Measurements from ENCODE around the gene NKX1-1. TPM values are rescaled to one million over a fixed set of nuclear protein-coding genes. Genes with fewer than 3 reads are reported as not detected.

Gene NKX1-1
- total RNA-seq, 4 donors from 2014 or later = not detected

DNA sequence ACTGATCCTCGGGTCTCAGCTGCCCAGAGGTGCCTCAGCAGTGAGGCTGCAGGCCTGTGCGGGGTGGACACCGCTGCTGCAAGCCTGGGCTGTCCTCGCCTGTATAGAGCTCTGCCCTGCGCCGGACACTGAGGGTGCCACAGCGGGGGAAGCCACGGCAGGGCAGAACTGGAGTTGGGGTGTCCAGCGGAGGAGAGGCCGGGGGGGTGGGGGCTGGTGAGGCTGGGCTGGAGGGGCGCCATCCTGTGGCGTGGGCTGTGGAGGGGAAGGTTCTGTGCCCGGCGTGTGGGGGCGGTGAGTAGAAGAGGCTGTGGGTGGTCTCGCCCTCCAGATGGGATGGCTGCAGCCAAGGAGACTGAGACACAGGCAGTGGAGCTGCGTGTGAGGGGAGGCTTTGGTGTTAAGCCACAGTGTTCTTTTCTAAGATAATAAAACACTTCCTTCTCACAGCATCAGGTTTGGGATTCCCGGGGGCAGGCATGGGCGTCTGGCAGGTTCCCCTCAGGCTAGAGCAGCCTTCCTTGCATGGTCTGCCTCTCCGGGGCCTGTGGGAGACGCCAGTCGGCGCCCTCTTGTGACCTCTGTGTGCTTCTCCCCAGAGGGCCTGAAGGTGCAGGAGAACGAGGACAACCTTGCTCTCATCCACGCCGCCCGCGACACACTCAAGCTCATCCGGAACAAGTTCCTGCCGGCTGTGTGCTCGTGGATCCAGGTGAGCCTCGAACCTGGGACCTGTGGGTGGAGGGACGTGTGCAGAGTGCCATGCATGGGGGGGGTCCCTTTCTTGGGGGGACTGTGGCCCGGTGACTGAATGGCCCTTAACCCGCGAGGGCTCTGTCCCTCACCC, 51.9 kb downstream of the NKX1-1 start:
- peaks cover 3 to 29% (median 23%) of the 10 kb centered on the region in 4 donors for H3K4me1 ChIP-seq
- WGBS = 88% methylated on average over 33 of the region's 36 CpGs
- H3K4me3 ChIP-seq = no peak overlapping the region
- no peak for DNase-seq (ENCODE audit: extremely low spot score)
- peaks cover 28 to 83% (median 65%) of the 10 kb centered on the region in 4 donors for H3K36me3 ChIP-seq
- H3K27me3 ChIP-seq = no peaks in the 10 kb centered on the region
- intact Hi-C loops (cut with DNase I) = loop anchor here (5.0 to 10.0 kb wide), 2 partner anchors 222 to 370 kb away; partner anchors contain the start of genes TACC3 and TMEM129
- no peaks in the 10 kb centered on the region for H3K9me3 ChIP-seq
- no peak overlapping the region for H3K27ac ChIP-seq (replicated peaks in 1 of 4)
- TF ChIP-seq EP300 (IDR thresholded peaks at IDR 0.05) = no peak
- no peak for TF ChIP-seq CTCF (IDR thresholded peaks at IDR 0.05)
- no peak for TF ChIP-seq POLR2A (IDR thresholded peaks at IDR 0.05; ENCODE audit: low read depth)
- no peak for TF ChIP-seq POLR2AphosphoS5 (IDR thresholded peaks at IDR 0.05)

DNA sequence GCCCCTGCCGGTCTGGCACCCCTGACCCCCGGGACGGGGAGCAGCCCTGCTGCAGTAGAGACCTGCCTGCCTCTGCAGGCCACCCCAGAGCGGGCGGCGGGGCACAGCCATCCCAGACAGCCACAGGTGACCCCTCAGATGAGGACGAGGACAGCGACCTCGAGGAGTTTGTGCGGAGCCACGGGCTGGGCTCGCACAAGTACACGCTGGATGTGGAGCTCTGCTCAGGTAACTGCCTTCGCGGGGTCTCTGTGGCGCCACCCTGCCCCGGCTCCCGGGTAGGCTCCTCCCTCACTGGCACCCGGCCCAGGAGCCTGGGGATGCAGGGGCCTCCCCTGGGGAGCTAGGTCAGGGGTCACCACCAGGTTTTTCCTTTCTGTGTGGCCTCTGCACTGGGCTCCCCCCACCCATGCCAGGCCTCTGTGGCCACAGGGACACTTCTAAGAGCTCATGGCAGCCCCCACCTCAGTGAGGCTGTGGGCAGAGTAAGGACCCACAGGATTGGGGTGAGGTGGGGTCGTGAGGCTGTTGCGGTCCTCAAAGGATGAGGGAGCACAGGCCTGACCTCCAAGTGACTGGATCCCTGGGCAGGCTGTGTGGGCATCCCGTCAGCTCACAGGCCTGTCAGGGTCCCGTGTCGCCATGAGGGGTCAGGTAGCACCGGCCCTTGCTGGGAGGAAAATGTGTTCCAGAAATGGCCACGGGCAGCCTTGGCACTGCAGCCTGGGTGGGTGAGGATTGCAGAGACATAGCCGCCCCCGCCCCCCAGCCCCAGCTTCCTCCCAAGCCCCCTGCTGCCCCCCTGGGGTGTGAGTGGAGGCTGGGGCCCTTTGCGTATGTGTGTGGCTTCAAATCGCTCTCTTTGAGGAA, 52.8 kb downstream of the NKX1-1 start:
- peaks cover 29 to 77% (median 63%) of the 10 kb centered on the region in 4 donors for H3K36me3 ChIP-seq
- intact Hi-C loops (cut with DNase I) = loop anchor here (5.0 to 10.0 kb wide), 2 partner anchors 221 to 371 kb away; partner anchors contain the start of genes TACC3 and TMEM129
- WGBS = 84% methylated on average over 17 of the region's 30 CpGs
- no peak overlapping the region for H3K4me3 ChIP-seq
- no peak overlapping the region for H3K27ac ChIP-seq (replicated peaks in 1 of 4)
- no peaks in the 10 kb centered on the region for H3K27me3 ChIP-seq
- H3K4me1 ChIP-seq = peaks cover 9 to 38% (median 32%) of the 10 kb centered on the region in 4 donors
- no peak for TF ChIP-seq POLR2AphosphoS5 (IDR thresholded peaks at IDR 0.05)
- no peak for TF ChIP-seq CTCF (IDR thresholded peaks at IDR 0.05)
- TF ChIP-seq EP300 (IDR thresholded peaks at IDR 0.05) = no peak
- no peak for TF ChIP-seq POLR2A (IDR thresholded peaks at IDR 0.05; ENCODE audit: low read depth)
- H3K9me3 ChIP-seq = no peaks in the 10 kb centered on the region
- DNase-seq (ENCODE audit: extremely low spot score) = no peak

Other genes starting within 250 kb of the NKX1-1 start
- 10 to 100 TPM; 21.3 to 72.9 (median 58.3) TPM for gene SPON2, start 233.9 kb downstream of the NKX1-1 start, total RNA-seq
- 100 to 1,000 TPM; 110 to 245 (median 172) TPM for gene CTBP1, start 157.3 kb downstream of the NKX1-1 start, total RNA-seq
- 10 to 100 TPM; 54.5 to 63.1 (median 59.8) TPM for gene MAEA, start 116.6 kb downstream of the NKX1-1 start, total RNA-seq
- gene UVSSA, start 59.2 kb downstream of the NKX1-1 start, total RNA-seq = 10 to 100 TPM in 3 of 4 donors, 1 to 10 TPM in 1; 8.9 to 16.5 (median 13.1) TPM